GM12875 (cell line): ENCODE results near the gene S1PR4.

ENCODE experiments used
- H3K4me3 ChIP-seq: one replicate; pipeline ENCODE4 v1.5.1; 2011; ENCODE audit warnings: low read depth, low read length, control low read depth
- TF ChIP-seq, protein P1 (sequence below): IDR thresholded peaks from 2 replicates; pipeline ENCODE4 v1.5.1; 2011; ENCODE audit warnings: low read depth, mild to moderate bottlenecking, control low read depth, inconsistent platforms, low read length, moderate library complexity, borderline replicate concordance; ENCODE audit not compliant: insufficient read depth

S1PR4 gene

DNA sequence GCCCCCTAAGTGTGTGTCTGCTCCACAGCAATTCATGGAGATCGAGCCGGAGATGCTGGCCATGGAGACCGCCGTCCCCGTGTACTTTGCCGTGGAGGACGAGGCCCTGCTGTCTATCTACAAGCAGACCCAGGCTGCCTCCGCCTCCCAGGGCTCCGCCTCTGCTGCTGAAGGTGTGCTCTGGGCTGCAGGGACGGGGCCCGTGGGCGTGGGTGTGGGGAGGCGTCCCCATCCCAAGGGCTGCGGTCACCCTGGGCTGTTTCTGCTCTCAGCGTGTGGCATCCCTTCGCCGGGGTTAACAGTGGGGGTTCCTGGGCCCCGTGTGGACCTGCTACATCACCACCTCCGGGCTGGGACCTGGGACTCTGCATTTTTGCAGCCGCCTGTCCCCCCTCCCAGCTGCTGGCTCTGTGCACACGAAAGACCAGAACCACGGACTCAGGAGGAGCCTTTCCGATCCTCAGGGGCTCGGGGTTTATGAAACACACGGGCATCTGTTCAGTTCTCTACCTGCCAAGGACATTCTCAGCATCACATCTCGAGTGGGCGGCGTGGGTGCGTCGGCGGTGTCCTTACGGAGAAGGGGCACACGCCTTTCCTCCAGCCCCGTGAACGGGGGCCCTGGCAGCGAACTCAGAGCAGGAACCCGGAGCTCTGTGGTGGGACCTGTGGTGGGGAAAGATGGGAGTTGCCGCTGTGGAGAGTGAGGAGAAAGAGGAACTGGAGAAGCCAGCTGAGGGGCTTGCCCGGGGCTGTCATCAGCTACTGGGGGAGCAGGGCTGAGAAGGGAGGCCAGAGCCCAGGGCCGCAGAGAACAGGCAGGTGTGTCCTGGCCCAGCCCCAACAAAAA lies 14.9 kb downstream of the S1PR4 start:
- no peak overlapping the region for H3K4me3 ChIP-seq
- TF ChIP-seq, protein P1, sequence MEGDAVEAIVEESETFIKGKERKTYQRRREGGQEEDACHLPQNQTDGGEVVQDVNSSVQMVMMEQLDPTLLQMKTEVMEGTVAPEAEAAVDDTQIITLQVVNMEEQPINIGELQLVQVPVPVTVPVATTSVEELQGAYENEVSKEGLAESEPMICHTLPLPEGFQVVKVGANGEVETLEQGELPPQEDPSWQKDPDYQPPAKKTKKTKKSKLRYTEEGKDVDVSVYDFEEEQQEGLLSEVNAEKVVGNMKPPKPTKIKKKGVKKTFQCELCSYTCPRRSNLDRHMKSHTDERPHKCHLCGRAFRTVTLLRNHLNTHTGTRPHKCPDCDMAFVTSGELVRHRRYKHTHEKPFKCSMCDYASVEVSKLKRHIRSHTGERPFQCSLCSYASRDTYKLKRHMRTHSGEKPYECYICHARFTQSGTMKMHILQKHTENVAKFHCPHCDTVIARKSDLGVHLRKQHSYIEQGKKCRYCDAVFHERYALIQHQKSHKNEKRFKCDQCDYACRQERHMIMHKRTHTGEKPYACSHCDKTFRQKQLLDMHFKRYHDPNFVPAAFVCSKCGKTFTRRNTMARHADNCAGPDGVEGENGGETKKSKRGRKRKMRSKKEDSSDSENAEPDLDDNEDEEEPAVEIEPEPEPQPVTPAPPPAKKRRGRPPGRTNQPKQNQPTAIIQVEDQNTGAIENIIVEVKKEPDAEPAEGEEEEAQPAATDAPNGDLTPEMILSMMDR, result no peak

DNA sequence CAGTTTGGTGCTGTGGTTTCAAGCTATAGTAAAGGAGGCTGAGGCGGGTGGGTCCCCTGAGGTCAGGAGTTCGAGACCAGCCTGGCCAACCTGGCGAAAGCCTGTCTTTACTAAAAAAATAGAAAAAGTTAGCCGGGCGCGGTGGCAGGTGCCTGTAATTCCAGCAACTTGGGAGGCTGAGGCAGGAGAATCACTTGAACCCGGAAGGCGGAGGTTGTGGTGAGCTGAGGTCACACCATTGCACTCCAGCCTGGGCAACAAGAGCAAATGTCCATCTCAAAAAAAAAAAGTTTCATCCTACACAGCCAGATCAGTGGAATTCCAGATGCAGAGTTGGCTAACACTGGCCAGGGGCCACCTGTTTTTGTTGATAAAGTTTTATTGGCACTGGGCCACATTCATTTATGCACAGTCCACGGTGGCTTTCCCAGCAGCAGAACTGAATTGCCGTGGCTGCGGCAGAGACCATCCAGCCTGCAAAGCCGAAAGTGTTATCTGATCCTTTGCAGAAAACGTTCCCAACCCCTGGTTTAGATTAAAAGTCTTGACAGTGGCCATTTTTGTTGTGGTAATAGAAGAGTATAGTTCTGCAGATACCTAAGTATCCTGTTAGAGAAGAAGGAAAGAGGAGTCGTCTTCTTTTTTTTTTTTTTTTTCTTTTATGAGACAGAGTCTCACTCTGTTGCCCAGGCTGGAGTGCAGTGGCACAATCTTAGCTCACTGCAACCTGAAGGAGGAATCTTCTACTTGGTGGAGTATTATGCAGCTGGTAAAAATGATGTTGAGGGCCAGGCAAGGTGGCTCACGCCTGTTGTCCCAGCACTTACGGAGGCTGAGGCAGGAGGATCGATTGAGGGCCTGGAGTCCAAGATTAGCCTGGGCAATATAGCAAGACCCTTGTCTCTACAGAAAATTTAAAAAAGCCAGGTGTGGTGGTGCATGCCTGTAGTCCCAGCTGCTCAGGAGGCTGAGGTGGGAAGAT lies 15.8 kb downstream of the S1PR4 start:
- TF ChIP-seq, protein P1, result no peak
- H3K4me3 ChIP-seq, result no peak overlapping the region

DNA sequence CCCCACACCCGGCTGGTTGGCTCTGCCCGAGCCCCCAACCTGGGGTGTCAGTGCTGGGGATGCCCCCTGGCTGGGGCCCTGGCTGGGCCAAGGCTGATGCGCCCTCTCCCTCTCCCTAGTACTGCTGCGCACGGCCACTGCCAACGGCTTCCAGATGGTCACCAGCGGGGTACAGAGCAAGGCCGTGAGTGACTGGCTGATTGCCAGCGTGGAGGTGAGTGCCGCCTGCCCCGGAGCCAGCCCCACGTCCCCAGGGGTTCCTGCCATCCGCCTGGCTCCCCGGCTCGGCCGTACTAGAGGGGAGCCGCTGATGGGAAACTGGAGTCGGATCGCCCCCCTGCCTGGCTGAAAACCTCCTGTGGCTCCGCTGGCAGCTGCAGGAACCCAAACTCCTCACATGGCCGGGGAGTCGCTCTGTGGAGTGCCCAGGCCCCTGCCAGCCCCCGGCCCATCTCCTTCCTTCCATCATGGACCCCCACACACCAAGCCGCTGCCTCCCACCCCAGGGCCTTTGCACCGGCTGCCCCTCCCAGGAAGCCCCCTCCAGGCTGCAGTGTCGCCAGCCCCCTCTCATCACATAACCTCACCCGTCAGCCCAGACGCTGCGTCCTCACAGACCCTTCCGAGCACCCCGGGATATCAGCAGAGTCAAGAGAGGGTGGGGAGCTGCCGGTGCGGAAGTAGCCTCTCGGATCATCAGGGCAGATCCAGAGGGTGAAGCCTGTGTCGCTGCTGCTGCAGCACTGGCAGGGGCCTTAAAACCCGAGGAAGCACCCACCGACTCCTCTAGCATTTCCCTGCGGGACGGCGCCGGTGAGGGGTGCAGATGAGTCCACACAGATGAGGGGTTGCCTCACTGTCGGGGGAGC lies 17.7 kb downstream of the S1PR4 start:
- no peak overlapping the region for H3K4me3 ChIP-seq
- TF ChIP-seq, protein P1, result no peak

DNA sequence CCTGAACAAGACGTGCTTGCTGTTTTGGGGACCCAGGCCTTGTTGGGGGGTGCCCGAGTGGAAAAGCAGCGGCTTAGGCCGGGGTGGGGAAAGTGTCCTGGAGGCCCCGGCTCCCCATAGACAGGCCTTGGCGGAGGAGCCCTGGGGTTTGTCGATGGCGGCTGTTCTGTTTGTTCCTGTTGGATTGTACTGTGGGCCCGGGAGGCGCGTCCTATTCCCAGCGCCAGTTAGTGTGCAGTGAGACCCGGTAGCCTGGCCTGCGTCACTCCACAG lies 18.3 kb downstream of the S1PR4 start:
- no peak overlapping the region for H3K4me3 ChIP-seq
- TF ChIP-seq, protein P1, result no peak

DNA sequence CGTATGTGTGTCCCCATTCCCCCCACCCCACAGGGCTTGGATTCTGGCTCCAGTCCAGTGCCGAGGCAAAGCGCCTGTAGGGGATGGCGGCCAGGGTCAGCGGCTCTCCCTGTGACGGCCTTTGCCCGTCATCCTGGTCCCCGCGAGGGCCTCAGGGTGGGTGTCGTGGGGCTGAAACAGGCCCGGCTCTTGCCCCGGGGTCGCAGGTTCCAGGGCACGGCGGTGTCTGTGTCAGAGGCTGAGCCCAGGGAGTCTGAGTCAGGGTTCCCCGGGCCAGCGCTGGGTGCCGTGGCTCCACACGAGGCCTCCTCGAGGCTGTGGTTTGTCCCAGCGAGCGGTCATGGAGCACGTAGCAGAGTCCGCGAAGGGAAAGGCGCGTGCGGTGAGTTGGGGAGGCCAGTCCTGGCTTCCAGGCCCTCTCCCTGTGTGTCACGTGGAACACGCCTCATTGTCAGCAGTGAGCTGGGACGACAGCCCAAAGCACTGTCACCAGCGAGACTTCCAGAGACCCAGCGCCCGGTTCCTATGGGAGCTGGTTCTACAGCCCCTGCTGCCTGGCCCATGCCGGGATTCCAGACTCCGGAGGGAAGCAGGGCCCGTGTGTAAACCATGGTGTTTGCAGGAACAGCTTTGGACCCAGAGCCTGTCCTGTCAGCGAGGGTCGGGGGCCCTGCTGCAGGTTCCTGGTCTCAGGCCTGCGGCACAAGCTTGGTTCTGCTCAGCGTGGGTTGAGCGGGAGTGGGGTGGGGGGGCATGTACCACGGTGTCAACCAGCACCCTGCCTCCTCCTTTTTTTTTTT lies 20.5 kb downstream of the S1PR4 start:
- no peak overlapping the region for H3K4me3 ChIP-seq
- TF ChIP-seq, protein P1, result no peak

DNA sequence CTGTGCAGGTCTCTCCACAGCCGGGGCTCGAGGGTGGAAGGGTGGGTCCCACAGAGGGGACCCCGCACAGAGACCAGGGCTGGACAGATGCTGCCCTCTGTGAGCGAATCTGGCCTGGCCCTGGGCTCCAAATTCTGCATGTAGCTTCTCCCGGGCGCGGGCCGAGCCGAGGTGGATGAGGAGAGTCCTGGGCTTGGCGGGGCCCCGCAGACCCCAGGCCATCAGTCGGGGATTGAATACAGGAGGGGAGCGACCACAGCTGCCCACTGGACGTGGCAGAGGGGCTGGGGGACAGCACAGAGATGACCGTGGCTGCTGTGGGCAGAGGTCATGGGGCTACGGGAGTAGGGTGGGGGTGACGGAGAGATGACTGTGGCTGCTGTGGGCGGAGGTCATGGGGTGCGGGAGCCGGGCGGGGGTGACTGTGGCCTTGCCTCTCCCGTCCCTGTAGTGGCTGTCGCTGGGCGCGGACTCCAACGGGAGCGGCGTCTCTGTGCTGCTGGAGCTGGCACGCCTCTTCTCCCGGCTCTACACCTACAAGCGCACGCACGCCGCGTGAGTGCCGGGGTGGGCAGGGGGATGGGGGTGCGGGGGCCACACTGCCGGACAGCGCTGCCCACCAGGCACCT lies 22.6 kb downstream of the S1PR4 start:
- H3K4me3 ChIP-seq, result no peak overlapping the region
- TF ChIP-seq, protein P1, result no peak
